Subcutaneous adipose tissue (tissue), 4 donors: Measurements from ENCODE around the gene OBSCN. TPM values are rescaled to one million over a fixed set of nuclear protein-coding genes. Genes with fewer than 3 reads are reported as not detected.

Experiments used
- total RNA-seq, 4 donors: library from RNA; depleted of rRNA; stranded (reverse); fragments of >200 nt; gene quantifications; one replicate each; pipeline ENCODE4 v1.1.0, GENCODE V29; 2016
- TF ChIP-seq, protein P1 (sequence below): fragments of 450-650 bp; IDR thresholded peaks from one replicate; pipeline ENCODE4 v1.5.1; 2016; ENCODE audit warnings: low read depth, mild to moderate bottlenecking, control low read depth, antibody characterized with exemption, moderate library complexity

OBSCN gene
- total RNA-seq, 4 donors from 2014 or later = 4.1 to 4.9 (median 4.7) TPM

DNA sequence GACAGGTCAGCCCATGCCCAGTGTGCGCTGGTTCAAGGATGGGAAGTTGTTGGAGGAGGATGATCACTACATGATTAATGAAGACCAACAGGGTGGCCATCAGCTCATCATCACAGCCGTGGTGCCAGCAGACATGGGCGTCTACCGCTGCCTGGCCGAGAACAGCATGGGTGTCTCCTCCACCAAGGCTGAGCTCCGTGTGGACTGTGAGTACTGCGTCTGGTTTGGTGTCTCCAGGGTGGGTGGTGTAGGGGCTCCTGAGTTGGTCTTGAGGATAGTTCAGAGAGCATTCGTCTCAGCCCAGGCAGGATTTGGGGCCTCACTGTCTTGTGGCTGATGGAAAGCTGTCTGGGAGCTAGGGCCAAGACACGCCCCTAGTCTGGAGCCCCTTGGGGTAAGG is 115.6 kb downstream of the OBSCN start:
- TF ChIP-seq, protein P1, sequence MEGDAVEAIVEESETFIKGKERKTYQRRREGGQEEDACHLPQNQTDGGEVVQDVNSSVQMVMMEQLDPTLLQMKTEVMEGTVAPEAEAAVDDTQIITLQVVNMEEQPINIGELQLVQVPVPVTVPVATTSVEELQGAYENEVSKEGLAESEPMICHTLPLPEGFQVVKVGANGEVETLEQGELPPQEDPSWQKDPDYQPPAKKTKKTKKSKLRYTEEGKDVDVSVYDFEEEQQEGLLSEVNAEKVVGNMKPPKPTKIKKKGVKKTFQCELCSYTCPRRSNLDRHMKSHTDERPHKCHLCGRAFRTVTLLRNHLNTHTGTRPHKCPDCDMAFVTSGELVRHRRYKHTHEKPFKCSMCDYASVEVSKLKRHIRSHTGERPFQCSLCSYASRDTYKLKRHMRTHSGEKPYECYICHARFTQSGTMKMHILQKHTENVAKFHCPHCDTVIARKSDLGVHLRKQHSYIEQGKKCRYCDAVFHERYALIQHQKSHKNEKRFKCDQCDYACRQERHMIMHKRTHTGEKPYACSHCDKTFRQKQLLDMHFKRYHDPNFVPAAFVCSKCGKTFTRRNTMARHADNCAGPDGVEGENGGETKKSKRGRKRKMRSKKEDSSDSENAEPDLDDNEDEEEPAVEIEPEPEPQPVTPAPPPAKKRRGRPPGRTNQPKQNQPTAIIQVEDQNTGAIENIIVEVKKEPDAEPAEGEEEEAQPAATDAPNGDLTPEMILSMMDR = no peak

DNA sequence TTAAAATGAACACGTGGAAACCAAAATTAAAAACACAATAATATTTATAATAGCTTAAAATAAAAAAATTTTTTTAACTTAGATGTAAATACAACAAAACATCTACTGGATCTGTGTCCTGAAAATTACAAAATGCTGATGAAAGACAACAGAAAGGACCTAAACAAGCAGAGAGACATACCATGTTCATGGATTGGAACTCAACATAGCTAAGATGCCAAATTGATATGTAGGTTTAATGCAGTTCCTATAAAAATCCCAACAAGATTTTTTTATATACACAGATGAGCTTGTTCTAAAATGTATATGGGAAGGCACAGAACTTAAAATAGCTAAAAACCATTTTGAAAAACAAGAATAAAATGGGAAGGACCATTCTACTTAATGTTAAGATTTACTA is 117.4 kb downstream of the OBSCN start:
- TF ChIP-seq, protein P1 = no peak

DNA sequence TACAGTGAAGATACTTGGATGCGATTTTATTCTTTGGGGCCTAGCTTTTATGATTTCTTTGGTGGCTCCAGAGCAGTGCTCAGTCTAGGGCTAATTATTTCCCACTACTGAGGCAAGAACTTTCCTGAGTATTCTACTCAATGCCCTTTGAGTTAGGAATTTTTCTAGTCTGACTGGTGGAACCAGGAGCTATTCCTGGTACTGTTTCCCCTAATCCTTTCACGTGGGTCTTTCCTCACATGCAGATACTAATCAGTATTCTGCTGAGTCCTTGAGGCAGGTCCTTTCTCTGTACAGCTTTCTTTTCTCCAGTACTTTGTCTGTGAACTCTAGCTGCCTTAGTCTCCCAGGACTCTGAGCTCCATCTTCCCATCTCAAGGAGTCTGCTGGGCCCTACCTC is 122.0 kb downstream of the OBSCN start:
- TF ChIP-seq, protein P1 = no peak

DNA sequence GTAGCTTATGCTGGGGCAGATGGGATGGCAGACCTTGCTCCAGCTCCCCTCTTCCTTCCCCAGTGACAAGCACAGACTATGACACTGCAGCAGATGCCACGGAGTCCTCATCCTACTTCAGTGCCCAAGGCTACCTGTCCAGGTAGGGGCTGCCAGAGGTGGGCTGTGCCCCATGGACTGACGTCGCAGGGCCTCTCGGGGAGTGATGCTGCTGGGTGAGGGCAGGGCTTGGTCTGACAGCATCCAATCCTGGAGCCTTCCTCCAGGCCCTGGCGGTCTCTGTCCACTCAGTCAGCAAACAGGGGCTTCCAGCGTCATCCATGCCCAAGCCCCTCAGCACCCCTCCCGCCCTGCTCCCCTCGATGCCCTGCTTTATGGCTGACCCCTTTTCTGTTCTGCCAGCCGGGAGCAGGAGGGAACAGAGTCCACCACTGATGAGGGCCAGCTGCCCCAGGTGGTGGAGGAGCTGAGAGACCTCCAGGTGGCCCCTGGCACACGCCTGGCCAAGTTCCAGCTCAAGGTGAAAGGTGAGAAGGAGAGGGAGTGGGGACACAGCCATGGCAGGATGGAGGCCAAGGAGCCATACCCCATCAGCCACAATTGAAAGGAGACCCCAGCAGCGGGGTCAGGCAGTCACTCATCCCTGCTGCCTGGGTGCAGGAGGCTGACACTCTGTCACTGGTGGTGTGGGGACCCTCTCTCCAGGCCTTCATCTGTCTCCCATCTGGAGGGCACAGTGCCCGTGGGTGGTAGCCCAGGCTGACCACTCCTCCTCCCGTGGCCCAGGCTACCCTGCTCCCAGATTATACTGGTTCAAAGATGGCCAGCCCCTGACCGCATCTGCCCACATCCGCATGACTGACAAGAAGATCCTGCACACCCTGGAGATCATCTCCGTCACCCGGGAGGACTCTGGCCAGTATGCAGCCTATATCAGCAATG is 125.2 kb downstream of the OBSCN start:
- TF ChIP-seq, protein P1 = no peak

DNA sequence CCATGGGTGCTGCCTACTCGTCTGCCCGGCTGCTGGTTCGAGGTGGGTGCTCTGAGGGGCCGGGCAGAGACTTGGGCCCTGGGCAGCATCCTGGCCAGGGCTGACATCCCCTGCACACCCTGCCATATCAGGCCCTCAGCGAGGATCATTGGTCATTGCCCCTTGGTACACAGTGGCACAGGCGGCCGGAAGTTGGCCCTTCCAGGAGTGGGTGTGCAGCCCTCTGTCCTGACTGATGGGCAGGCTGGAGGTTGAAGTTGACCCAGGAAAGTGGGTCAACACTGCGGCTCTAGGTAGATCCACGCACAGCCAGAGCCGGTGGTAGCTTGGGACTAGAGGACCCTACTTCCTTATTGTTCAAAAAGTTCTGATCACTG is 125.9 kb downstream of the OBSCN start:
- TF ChIP-seq, protein P1 = no peak

DNA sequence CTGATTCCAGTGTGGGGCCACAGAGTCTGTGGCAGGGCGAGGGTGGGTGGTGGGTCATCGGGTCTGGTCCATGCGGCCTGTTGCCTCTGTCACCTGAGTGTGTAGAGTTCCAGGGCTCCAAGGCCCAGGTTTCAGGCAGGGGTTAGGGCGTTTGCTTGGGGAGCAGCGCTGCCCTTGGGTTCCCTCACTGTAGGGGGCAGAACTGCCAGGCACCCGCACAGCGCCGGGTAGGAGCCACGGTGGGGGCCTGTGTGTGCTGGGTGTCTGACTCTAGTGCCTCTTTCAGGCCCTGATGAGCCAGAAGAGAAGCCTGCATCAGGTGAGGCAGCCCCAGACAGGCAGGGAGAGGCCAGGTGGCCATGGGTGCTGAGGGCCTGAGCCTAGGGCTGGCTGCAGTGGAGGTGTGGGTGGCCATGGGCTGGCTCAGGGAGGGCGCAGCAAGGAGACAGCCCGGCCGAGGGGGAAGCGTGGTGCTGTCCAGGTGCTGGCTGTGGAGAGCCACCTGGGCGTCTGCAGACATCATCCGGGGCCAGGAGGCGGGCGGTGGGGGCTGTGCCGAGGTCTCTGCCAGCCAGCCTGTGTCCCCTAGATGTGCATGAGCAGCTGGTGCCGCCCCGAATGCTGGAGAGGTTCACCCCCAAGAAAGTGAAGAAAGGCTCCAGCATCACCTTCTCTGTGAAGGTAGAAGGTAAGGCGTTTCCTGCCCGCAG is 126.5 kb downstream of the OBSCN start:
- TF ChIP-seq, protein P1 = no peak

DNA sequence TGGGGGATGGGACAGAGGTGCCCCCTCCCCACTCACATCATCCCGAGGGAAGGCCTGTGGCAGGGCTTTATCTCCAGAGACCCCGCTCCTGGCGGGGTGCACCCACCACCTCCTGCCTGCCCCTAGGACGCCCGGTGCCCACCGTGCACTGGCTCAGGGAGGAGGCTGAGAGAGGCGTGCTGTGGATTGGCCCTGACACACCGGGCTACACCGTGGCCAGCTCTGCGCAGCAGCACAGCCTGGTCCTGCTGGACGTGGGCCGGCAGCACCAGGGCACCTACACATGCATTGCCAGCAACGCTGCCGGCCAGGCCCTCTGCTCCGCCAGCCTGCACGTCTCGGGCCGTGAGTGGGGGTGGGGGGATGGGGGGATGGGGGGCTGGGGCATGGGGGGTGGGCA is 127.1 kb downstream of the OBSCN start:
- TF ChIP-seq, protein P1 = no peak
